ENCODE measurements around the gene FAP.

DNA sequence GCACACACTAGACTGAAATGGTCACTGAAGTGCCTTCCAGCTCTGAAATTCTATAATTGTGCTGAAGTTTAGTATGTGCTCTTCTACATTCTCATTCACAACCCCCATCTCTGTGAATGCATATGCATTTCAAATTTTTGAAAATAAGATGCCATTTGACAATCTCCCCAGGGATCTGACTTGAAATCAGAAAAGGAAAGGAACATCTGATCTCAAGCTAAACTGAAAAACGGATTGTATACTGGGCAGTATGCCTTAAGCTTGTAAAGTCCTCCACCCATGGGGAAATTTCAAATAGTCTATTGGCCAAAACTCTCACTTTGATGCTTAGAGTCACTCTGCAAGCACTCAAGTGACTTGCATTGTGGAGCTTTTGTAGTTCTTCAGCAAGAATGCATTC is 22.9 kb downstream of the FAP start:
- TF ChIP-seq CTCF (IDR thresholded peaks at IDR 0.05; ENCODE audit: insufficient read depth, low read length) (no peak), POLR2AphosphoS5 (IDR thresholded peaks at IDR 0.05; ENCODE audit: low read depth) (no peak), GABPA (IDR thresholded peaks at IDR 0.05; ENCODE audit: low read depth) (no peak)
- TF ChIP-seq, protein P1, sequence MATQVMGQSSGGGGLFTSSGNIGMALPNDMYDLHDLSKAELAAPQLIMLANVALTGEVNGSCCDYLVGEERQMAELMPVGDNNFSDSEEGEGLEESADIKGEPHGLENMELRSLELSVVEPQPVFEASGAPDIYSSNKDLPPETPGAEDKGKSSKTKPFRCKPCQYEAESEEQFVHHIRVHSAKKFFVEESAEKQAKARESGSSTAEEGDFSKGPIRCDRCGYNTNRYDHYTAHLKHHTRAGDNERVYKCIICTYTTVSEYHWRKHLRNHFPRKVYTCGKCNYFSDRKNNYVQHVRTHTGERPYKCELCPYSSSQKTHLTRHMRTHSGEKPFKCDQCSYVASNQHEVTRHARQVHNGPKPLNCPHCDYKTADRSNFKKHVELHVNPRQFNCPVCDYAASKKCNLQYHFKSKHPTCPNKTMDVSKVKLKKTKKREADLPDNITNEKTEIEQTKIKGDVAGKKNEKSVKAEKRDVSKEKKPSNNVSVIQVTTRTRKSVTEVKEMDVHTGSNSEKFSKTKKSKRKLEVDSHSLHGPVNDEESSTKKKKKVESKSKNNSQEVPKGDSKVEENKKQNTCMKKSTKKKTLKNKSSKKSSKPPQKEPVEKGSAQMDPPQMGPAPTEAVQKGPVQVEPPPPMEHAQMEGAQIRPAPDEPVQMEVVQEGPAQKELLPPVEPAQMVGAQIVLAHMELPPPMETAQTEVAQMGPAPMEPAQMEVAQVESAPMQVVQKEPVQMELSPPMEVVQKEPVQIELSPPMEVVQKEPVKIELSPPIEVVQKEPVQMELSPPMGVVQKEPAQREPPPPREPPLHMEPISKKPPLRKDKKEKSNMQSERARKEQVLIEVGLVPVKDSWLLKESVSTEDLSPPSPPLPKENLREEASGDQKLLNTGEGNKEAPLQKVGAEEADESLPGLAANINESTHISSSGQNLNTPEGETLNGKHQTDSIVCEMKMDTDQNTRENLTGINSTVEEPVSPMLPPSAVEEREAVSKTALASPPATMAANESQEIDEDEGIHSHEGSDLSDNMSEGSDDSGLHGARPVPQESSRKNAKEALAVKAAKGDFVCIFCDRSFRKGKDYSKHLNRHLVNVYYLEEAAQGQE (IDR thresholded peaks at IDR 0.05; ENCODE audit: insufficient replicate concordance, low read depth) = no peak

Data from HL-60 (cell line).